ENCODE data around the gene C16orf46. TPM values are rescaled to one million over a fixed set of nuclear protein-coding genes. Genes with fewer than 3 reads are reported as not detected.

The C16orf46 gene
- total RNA-seq, 1 experiment from 2014 or later, result 0.48 TPM

GRCh38 chr16:81014672-81015071 lies 62.4 kb downstream of the C16orf46 start:
- DNase-seq (ENCODE audit: low spot score), result no peak

DNA sequence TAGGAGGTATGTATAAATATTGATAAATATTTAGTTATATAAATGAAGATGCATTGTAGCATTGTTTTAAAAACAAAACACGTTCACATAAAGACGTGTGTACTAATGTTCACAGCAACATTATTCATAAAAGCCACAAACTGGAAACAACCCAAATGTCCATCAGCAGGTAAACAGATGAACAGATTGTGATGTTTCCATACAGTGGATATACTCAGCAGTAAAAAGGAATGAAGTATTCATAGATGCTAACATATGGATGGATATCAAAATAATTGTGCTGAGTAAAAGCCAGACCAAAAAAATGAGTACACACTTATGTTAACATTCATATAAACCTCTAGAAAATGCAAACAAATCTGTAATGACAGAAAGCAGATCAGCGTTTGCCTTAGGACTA lies 64.1 kb downstream of the C16orf46 start:
- no peak for DNase-seq (ENCODE audit: low spot score)

Other genes starting within 250 kb of the C16orf46 start
- gene CMC2, start 70.4 kb downstream of the C16orf46 start, total RNA-seq (2014; rRNA removed; shearing (Covaris generic)), result 135 and 176 TPM in 2 replicates
- 147 and 234 TPM in 2 replicates for gene CENPN, start 70.0 kb downstream of the C16orf46 start, total RNA-seq (2014; rRNA removed; shearing (Covaris generic))
- 36.5 and 44.2 TPM in 2 replicates for gene ATMIN, start 41.4 kb downstream of the C16orf46 start, total RNA-seq (2014; rRNA removed; shearing (Covaris generic))
- 38.5 and 50.2 TPM in 2 replicates for gene GCSH, start 19.2 kb upstream of the C16orf46 start, total RNA-seq (2014; rRNA removed; shearing (Covaris generic))
- 0.94 and 1.4 TPM in 2 replicates for gene BCO1, start 161.5 kb upstream of the C16orf46 start, total RNA-seq (2014; rRNA removed; shearing (Covaris generic))
- gene GAN, start 237.7 kb upstream of the C16orf46 start, total RNA-seq (2014; rRNA removed; shearing (Covaris generic)), result 4.0 TPM in 2 replicates